ENCODE data around the gene HYKK. TPM values are rescaled to one million over a fixed set of nuclear protein-coding genes. Genes with fewer than 3 reads are reported as not detected.

The HYKK gene
- total and polyA plus RNA-seq, 2 donors (not counting 3 experiments of a cell fraction or from before 2014, with no cell fraction given), result 1.0 to 2.1 TPM

Other genes with a start within 250 kb of the HYKK start
- 20.2 and 21.3 TPM in 2 replicates for gene DNAJA4, start 243.0 kb upstream of the HYKK start, total RNA-seq
- gene DNAJA4, start 243.0 kb upstream of the HYKK start, polyA plus RNA-seq, result 15.4 and 17.3 TPM in 2 replicates
- 49.0 and 49.7 TPM in 2 replicates for gene SKIC8, start 208.0 kb upstream of the HYKK start, total RNA-seq
- gene SKIC8, start 208.0 kb upstream of the HYKK start, polyA plus RNA-seq, result 74.0 and 95.0 TPM in 2 replicates
- not detected in 2 replicates for gene CRABP1, start 167.2 kb upstream of the HYKK start, total RNA-seq
- gene CRABP1, start 167.2 kb upstream of the HYKK start, polyA plus RNA-seq, result 0.11 TPM in 1 of 2 replicates, not detected in the other
- 51.4 and 54.3 TPM in 2 replicates for gene IREB2, start 69.4 kb upstream of the HYKK start, total RNA-seq
- 10.3 and 12.7 TPM in 2 replicates for gene IREB2, start 69.4 kb upstream of the HYKK start, polyA plus RNA-seq
- 250 and 260 TPM in 2 replicates for gene PSMA4, start 32.9 kb downstream of the HYKK start, total RNA-seq
- 238 and 279 TPM in 2 replicates for gene PSMA4, start 32.9 kb downstream of the HYKK start, polyA plus RNA-seq
- 12.7 and 15.6 TPM in 2 replicates for gene CHRNA5, start 57.9 kb downstream of the HYKK start, total RNA-seq
- 5.1 and 6.4 TPM in 2 replicates for gene CHRNA5, start 57.9 kb downstream of the HYKK start, polyA plus RNA-seq
- gene CHRNA3, start 113.4 kb downstream of the HYKK start, total RNA-seq, result not detected in 2 replicates
- gene CHRNA3, start 113.4 kb downstream of the HYKK start, polyA plus RNA-seq, result not detected in 2 replicates
- not detected in 2 replicates for gene CHRNB4, start 133.6 kb downstream of the HYKK start, total RNA-seq
- 0.03 and 0.08 TPM in 2 replicates for gene CHRNB4, start 133.6 kb downstream of the HYKK start, polyA plus RNA-seq